ENCODE results near the gene HRH4.

DNA sequence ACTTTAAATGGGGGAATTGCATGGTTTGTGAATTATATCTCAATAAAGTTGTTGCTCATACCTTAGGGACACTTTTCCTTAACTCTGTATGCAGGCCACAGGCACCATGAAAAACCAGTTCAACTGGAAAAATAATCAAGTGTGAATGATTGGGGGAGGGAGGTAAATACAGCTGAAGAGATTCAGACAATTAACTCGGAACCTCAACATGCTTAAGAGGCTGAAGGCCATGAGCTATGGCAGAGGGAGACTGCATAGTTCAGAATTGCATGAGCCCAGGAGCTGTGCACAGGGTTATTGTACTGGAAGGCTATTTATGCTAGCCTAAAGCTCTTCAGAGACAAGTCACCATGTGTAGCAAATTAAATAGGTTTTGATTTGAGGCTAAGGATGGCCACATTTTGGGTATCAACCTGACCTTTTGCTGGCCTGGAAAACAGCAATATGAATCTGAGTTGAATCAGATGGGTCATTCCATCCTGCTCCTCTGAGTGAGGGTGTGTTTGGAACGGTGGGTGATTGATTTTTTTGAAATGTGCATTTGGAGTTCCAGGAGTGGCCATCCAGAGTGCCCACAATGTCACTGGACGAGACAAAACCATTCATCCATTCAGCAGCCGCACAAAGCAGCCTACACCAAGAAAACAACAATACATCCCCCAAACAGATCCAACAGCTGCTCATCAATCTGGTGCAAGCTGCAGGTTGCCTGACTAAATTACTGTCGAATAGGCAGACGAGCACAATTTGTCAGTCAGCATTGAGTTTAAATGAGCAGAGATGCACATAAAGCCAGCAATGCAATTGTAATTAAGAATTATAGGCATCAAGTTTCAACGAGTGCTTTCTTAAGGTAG, 42.5 kb downstream of the HRH4 start:
- TF ChIP-seq, protein P1, sequence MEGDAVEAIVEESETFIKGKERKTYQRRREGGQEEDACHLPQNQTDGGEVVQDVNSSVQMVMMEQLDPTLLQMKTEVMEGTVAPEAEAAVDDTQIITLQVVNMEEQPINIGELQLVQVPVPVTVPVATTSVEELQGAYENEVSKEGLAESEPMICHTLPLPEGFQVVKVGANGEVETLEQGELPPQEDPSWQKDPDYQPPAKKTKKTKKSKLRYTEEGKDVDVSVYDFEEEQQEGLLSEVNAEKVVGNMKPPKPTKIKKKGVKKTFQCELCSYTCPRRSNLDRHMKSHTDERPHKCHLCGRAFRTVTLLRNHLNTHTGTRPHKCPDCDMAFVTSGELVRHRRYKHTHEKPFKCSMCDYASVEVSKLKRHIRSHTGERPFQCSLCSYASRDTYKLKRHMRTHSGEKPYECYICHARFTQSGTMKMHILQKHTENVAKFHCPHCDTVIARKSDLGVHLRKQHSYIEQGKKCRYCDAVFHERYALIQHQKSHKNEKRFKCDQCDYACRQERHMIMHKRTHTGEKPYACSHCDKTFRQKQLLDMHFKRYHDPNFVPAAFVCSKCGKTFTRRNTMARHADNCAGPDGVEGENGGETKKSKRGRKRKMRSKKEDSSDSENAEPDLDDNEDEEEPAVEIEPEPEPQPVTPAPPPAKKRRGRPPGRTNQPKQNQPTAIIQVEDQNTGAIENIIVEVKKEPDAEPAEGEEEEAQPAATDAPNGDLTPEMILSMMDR (IDR thresholded peaks at IDR 0.05; ENCODE audit: insufficient read depth, low read length) = no peak
- TF ChIP-seq GABPA (IDR thresholded peaks at IDR 0.05; ENCODE audit: low read depth) (no peak), POLR2AphosphoS5 (IDR thresholded peaks at IDR 0.05; ENCODE audit: low read depth) (no peak), SPI1 (IDR thresholded peaks at IDR 0.05; ENCODE audit: borderline replicate concordance, low read depth) (no peak)
- TF ChIP-seq, protein P2, sequence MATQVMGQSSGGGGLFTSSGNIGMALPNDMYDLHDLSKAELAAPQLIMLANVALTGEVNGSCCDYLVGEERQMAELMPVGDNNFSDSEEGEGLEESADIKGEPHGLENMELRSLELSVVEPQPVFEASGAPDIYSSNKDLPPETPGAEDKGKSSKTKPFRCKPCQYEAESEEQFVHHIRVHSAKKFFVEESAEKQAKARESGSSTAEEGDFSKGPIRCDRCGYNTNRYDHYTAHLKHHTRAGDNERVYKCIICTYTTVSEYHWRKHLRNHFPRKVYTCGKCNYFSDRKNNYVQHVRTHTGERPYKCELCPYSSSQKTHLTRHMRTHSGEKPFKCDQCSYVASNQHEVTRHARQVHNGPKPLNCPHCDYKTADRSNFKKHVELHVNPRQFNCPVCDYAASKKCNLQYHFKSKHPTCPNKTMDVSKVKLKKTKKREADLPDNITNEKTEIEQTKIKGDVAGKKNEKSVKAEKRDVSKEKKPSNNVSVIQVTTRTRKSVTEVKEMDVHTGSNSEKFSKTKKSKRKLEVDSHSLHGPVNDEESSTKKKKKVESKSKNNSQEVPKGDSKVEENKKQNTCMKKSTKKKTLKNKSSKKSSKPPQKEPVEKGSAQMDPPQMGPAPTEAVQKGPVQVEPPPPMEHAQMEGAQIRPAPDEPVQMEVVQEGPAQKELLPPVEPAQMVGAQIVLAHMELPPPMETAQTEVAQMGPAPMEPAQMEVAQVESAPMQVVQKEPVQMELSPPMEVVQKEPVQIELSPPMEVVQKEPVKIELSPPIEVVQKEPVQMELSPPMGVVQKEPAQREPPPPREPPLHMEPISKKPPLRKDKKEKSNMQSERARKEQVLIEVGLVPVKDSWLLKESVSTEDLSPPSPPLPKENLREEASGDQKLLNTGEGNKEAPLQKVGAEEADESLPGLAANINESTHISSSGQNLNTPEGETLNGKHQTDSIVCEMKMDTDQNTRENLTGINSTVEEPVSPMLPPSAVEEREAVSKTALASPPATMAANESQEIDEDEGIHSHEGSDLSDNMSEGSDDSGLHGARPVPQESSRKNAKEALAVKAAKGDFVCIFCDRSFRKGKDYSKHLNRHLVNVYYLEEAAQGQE (IDR thresholded peaks at IDR 0.05; ENCODE audit: insufficient replicate concordance, low read depth) = no peak

All from HL-60 (cell line).